ENCODE data around the gene CASKIN2.
"Not testable (repeated sequence)": the region's sequence is repeated elsewhere in the genome, so short reads cannot be mapped to it uniquely, and the experiment has no call there.

The CASKIN2 gene

DNA sequence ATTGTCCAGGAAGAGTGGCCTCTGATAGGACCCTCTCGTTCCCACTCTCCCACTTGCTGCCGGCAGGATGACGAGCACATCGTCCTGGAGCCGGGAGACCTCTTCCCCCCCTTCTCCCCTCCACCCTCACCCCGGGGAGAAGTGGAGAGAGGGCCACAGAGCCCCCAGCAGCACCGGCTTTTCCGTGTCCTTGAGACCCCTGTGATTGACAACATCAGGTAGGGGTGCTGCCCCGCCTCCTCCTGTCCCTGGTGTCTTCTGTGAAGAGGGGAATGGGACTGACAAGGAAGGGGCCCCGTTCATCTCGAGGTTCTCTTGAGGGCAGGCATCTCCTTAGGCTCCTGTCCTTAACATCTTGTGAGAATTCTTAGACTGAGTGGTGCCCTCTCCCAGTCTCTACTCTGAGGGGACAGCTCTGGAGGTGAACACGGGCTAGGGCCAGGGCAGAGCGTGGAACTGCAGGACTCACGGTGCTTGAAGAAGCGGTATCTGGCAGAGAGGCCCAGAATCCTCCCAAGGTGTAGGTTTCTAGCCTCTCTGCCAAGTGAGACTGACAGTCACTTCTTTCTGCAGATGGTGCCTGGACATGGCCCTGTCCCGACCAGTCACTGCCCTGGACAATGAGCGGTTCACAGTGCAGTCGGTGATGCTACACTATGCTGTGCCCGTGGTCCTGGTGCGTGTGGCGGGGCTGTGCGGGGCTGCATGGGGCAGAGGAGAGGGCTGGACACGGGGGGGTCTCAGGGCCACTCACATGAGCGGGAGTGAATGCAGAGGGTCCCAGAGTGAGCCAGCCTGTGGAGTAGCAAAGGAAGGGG is 26.4 kb downstream of the CASKIN2 start:
- no peak for FAIRE-seq

- FAIRE-seq: no peak
Observed at GRCh38 chr17:75487351-75488070, 27.8 kb downstream of the CASKIN2 start.

GRCh38 chr17:75486951-75487350 is 28.4 kb downstream of the CASKIN2 start:
- no peak for FAIRE-seq

GRCh38 chr17:75486151-75486550 is 29.2 kb downstream of the CASKIN2 start:
- no peak for FAIRE-seq

DNA sequence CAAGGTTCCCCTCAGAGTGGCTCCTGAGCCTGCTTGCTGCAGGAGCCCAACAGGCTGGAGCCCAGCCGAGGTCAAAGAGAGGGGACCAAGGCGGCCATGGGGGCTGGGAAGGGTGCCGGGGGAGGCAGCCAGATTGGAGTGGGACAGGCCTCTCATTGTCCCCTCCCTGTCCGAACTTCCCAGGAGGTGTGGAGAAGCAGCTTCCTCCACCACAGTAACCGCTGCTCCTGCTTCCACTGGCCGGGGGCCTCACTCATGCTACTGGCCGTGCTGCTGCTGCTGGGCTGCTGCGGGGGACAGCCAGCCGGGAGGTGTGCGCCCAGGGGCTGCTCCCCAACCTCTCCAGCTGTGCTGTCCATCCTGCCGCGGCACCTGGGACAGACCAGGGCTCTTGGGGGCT is 29.6 kb downstream of the CASKIN2 start:
- FAIRE-seq: no peak

- FAIRE-seq: no peak
Observed at GRCh38 chr17:75482098-75482942, 33.0 kb downstream of the CASKIN2 start.

DNA sequence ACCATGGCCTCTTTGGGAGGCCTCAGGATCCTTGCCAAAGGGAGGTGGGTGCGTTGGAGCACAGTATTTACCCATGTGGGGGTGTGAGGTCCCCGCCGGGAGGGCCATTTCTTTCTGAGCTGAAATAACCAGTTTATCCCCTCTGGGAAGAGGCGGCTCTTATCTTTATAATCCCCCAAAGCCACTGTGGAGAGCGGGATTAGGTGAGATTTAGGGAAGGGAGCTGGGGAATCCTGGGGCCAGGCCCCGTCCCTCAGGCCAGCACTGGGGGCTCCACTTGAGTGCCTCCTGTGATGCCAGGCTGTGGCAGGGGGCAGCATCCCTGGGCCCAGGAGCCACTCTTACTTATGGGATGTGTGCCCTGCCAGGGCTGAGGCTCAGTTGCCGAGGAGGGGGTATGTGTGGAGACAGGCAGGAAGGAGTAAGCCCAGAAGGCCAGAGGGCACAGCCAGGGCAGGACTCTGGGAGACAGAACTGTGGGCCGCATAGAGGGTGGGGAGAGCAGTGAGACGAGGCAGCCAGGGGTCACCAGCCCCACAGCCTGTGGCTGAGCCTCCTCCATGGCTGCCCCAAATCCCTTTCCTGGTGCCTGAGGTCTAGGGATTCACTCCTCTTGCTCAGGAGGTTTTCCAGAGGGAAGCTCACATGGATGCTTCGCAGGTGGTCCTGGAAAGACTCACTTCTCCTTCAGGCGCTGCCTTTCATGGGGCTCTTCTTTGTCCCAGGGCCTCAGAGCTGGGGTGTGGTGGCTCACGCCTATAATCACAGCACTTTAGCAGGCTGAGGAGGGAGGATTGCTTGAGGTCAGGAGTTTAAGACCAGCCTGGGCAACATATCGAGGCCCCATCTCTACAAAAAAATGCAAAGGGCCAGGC is 33.9 kb downstream of the CASKIN2 start:
- no peak for FAIRE-seq

GRCh38 chr17:75480281-75480680 is 35.1 kb downstream of the CASKIN2 start:
- no peak for FAIRE-seq

DNA sequence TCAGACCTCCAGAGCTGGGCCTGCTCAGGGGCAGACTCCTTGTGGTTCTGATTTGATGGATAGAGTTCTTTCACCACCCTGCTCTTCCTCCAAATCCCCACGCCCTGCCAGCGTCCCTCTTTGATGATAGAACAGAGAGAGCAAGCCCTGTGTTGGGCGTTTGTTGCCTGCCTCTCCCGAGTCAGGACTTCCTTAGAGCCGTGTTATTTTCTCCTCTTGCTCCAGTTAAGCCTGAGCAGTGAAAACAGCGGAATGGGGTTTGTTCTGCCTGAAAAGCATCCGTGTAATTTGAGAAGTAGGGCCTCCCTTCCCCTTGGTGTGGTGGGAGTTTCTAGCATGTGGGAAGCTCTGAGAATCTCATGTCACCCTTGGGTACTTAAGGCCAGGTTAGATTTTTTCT is 36.8 kb downstream of the CASKIN2 start:
- FAIRE-seq: no peak

DNA sequence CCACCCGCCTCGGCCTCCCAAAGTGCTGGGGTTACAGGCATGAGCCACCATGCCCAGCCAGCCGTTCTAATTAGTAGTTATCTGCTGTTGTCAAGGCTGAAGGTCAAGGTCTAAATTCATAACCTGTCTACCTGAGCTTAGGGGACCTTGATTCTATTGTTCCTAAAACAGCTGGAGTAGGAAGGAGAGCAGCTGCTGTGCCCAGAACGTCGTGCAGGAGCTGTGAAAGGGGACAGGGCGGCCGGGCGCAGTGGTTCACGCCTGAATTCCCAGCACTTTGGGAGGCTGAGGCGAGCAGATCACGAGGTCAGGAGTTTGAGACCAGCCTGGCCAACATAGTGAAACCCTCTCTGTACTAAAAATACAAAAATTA is 37.9 kb downstream of the CASKIN2 start:
- not testable (repeated sequence) for FAIRE-seq

DNA sequence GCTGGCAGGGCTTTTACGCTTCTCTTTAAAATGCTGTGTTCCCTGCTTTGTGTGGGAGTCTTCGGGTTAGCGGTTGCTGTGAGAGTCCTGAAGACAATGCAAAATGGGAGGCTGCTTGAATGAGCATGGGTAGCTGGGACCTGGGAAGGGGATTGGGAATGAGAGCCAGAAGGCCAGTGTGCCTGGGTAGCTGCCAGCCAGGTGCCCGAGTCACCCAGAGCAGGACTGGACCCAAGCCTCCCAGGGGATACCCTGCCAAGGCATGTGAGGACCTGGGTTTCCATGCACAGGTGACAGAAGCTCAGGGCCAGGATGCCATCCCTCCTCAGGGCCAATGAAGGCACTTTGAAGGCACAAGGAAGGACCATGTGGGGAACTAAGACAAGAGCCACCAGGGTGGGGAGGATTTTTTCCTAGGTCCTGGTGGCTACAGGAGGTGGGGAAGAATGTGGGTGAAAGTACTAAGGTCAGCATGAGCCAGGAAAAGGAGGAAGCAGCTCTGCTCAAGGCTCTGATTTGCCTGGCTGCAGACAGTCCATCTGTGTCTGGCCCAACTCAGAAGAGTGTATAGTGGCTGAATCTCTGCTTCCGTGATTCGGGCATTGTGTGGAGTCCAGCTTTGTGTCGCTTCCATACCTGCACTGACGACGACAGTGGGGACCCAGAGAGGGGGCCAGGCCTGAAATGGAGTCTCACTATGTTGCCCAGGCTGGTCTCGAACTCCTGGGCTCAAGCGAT is 38.4 kb downstream of the CASKIN2 start:
- FAIRE-seq: no peak

DNA sequence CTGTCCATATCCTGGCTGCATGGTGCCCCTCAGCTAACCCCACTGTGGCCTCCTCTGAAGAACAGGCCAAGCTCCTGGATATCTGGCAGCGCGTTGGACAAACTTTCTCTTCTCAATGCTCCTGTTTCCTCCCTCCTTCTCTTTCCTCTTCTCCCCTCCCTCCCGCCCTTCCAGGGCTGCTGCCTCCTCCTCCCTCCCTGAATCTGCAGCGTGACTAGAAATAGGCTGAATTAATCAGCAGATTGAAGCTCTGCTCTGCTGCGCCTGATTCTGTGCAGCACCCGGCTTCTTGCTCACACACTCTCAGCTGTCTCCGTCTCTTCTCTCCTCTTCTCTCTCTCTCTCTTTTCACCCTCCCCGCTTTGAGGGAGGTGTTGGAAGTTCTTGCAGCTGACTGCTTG is 39.1 kb downstream of the CASKIN2 start:
- FAIRE-seq: no peak

DNA sequence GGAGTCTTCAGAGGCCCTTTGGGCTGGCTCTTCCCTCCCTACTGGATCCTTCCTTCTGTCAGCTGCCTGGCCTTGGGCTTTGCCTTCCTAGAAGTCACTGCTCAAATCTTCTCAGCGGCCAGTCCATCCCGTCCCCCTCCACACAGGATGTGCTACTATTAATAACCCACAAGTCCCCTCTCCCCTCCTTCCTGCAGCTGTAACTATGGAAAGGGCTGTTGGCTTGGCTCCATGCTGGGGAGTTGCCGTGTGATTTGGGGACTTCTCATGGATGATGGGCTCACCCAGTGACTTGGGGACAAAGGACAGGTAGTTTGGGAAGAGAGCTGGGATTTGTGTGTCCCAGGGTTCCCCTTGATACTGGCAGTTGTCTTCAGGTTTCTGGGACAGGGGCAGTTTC is 39.5 kb downstream of the CASKIN2 start:
- no peak for FAIRE-seq

DNA sequence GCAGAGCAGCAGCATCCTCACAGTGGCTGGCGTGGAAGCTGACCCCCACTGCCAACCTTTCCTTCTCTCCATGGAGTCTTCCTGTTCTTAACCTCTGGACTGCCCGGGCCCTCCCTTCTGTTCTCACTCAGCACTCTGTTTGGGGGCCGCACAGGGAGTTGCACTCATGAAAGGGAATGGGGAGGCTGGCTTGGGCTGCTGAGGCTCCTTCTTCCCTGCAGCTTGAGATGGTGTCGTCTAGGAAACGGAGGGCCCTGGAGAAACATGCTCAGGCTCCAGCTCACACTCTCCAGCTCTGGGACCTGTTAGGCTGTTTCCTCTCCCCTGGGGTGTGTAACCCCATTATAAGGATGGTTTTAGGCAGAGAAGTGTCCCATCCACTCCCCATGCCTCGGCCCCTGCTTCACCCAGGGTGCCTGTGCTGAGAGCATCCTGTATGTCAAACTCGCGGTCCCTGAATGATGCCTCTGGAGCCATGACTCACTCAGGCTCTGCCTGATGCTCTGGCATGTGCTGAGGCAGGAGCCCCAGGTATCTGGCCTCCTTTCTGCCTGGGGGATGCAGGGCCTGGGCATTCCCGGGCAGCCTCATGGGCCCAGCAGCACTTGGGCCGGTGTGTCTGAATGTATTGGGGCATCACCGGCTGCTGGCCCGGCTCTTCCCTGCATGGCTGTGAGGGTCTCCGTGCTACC is 40.0 kb downstream of the CASKIN2 start:
- FAIRE-seq: no peak

GRCh38 chr17:75474736-75475135 is 40.6 kb downstream of the CASKIN2 start:
- FAIRE-seq: no peak

DNA sequence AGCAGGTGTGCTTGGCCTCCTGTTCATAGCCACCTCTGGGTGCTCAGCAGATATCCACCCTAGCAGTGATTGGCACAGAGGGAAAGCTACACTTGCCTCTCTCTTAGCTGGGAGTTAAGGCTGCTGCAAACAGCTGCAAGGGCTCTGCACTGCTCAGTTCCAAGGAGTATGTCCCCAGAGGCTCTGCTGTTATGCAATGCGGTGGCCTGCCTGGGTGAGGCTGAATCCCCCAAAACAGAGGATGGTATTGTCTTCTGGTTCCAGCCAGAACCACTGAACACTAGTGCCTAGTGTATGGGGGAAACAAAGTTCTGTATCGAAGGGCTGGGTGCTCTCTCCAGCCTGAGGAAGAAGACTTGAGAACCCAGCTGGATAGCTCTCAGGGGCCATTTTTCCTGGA is 42.1 kb downstream of the CASKIN2 start:
- no peak for FAIRE-seq

DNA sequence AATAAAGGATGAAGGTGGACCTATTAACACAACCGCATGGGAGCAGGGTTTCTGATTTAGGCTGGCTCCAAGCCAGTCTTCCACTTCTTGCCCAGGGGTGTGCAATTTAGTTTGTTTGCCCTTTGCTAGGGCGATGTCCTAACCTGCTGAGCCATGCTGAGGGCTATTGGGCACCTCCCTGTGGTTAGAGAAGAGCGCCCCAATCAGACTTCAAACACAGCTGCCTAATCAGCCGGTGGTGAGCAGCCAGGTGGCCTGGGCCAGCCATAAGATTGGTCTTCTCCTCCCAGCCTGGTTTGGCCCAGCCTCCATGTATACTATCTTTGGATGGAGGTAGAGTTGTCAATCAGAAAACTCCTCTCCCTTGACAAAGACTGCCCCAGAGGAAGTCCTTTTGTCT is 43.2 kb downstream of the CASKIN2 start:
- FAIRE-seq: no peak

GRCh38 chr17:75471207-75471606 is 44.1 kb downstream of the CASKIN2 start:
- FAIRE-seq: no peak

DNA sequence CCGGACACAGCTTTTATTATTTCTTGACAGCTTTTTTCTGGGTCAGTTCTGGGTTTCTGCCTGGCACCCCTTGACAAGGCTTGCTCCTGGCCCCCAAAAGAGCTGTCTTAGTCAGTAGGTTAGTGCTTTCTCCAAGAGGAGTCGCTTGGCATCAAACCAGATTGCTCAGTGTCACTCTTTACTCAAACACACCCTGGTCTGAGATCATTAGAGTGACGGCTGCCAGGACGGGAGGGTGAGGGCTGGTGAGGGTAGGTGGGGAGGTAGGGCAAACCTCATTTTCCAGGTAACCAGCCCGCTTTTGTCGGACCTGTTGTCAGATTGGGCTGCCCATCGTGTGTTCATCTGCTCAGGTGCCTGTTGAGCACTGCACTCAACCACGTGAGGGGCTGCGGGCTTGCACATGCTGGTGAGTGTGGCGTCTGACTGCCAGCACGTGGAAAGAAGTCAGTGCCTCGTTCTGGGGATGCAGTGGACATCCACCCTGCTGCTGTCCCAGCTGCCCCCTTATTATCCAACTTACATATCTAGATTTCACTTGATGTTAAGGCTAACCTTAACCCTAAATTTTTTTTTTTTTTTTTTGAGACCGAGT is 46.5 kb downstream of the CASKIN2 start:
- no peak for FAIRE-seq

DNA sequence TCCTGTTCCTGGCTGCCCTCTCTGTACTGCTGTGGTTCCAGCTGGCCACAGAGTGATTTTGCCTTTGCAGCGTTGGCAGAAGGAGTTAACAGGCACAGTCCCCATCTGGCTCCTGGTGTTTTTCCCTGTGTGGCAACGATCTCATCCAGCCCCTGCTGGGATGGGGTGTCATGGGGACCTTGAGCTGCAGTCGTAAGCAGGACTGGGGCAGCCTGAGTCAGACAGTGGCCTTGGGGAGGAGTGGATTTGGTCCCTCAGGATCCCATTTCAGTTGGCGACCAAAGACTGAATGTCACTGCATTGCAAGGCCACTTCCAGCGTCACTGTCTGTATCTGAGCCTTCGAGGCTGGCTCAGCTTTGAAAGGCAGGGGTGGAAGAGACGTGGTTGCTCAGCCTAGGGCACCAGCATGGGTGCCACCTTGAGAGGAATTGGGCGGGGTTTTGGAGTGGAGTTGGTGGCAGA is 47.0 kb downstream of the CASKIN2 start:
- FAIRE-seq: no peak

DNA sequence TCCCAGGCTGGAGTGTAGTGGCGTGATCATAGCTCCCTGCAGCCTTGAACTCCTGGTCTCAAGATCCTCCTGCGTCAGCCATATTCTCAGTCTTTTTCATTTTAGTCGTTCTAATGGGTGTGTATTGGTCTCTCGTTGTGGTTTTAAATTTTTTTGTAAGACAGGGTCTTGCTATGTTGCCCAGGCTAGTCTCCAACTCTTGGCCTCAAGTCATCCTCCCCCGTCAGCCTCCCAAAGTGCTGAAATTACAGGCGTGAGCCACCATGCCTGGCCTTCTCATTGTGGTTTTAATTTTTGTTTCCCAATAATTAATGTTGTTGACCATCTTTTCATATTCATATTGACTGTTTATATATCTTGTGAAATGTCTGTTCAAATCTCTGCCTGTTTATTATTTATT is 50.3 kb downstream of the CASKIN2 start:
- no peak for FAIRE-seq

All from colon (tissue), 2 donors.